ENCODE results near the gene DDX47. TPM values are rescaled to one million over a fixed set of nuclear protein-coding genes. Genes with fewer than 3 reads are reported as not detected.
A peak's percentile ranks its signal among the peaks of the same experiment; 100 is the strongest.
"Not testable (repeated sequence)": the region's sequence is repeated elsewhere in the genome, so short reads cannot be mapped to it uniquely, and the experiment has no call there.

DDX47 gene
- total RNA-seq, 1 donor from 2014 or later: 45.1 TPM

GRCh38 chr12:12871587-12872138 is 58.5 kb downstream of the DDX47 start:
- TF ChIP-seq, protein P1, sequence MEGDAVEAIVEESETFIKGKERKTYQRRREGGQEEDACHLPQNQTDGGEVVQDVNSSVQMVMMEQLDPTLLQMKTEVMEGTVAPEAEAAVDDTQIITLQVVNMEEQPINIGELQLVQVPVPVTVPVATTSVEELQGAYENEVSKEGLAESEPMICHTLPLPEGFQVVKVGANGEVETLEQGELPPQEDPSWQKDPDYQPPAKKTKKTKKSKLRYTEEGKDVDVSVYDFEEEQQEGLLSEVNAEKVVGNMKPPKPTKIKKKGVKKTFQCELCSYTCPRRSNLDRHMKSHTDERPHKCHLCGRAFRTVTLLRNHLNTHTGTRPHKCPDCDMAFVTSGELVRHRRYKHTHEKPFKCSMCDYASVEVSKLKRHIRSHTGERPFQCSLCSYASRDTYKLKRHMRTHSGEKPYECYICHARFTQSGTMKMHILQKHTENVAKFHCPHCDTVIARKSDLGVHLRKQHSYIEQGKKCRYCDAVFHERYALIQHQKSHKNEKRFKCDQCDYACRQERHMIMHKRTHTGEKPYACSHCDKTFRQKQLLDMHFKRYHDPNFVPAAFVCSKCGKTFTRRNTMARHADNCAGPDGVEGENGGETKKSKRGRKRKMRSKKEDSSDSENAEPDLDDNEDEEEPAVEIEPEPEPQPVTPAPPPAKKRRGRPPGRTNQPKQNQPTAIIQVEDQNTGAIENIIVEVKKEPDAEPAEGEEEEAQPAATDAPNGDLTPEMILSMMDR (IDR thresholded peaks at IDR 0.05): no peak
- Histone ChIP-seq H3K27me3 (ENCODE audit: low read depth) (no peaks in the 10 kb centered on the region), H3K4me3 (no peak overlapping the region), H3K9me3 (no peaks in the 10 kb centered on the region), H3K4me1 (no peaks in the 10 kb centered on the region), H3K27ac (peak overlapping the region; percentile 67), H3K36me3 (no peaks in the 10 kb centered on the region)
- ATAC-seq (no peak), DNase-seq (no peak)
- intact Hi-C loops (cut with DNase I): no loop called here

DNA sequence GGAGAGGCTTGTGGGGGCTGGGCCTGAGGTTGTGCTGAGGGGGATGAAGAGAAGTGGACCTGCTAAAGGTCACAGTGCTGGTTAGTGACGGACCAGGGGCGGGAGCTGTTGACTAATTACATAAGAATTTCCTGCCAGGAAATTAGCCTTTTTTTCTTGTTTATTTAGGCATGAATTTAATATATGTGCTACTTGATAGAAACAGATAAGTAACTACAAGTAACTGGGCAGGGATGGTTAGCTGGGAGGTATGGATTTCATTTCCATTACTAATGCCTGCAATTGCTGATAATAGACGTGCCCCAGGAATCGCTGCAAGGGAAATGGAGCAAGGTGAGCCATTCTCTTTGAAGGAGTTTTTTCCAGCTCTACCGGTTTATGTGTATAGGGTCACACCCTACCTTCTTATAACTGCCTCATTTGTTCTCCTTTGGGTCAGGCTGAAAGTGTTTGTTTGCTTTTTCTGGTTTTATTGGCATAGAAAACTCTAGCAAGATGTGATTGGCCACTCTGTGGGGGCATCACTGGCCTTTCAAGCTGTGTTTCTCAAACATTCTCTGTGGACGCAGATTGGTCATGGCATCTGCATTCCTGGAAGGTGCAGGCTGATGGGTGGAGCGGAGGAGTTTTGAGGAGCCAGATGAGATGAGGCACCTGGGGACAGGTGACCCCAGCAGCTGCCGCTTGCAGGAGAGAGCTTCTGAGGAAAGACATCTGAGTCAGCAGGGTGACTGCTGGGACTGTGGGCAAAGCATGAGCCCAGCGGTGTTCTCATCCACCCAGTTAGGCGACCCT is 59.2 kb downstream of the DDX47 start:
- no peaks in the 10 kb centered on the region for H3K4me1 ChIP-seq
- intact Hi-C loops (cut with DNase I): no loop called here
- H3K4me3 ChIP-seq: no peak overlapping the region
- peak; percentile 55 for DNase-seq
- H3K36me3 ChIP-seq: no peaks in the 10 kb centered on the region
- peak overlapping the region; percentile 67 for H3K27ac ChIP-seq
- no peaks in the 10 kb centered on the region for H3K9me3 ChIP-seq
- no peaks in the 10 kb centered on the region for H3K27me3 ChIP-seq (ENCODE audit: low read depth)
- peak; percentile 90 to 92 for ATAC-seq
- TF ChIP-seq, protein P1 (IDR thresholded peaks at IDR 0.05): no peak

- Histone ChIP-seq H3K9me3 (no peaks in the 10 kb centered on the region), H3K36me3 (no peaks in the 10 kb centered on the region), H3K4me1 (no peaks in the 10 kb centered on the region), H3K4me3 (no peak overlapping the region), H3K27ac (peak overlapping the region; percentile 67), H3K27me3 (ENCODE audit: low read depth) (no peaks in the 10 kb centered on the region)
- DNase-seq (no peak), ATAC-seq (peak in 1 of 2 donors; percentile 31)
- TF ChIP-seq, protein P1 (IDR thresholded peaks at IDR 0.05): no peak
- intact Hi-C loops (cut with DNase I): no loop called here
Observed at GRCh38 chr12:12872934-12873275, 59.8 kb downstream of the DDX47 start.

- no peak for ATAC-seq
- no peaks in the 10 kb centered on the region for H3K27me3 ChIP-seq (ENCODE audit: low read depth)
- H3K4me1 ChIP-seq: no peaks in the 10 kb centered on the region
- no peaks in the 10 kb centered on the region for H3K36me3 ChIP-seq
- DNase-seq: no peak
- no peaks in the 10 kb centered on the region for H3K9me3 ChIP-seq
- TF ChIP-seq, protein P1 (IDR thresholded peaks at IDR 0.05): no peak
- no peak overlapping the region for H3K27ac ChIP-seq
- intact Hi-C loops (cut with DNase I): no loop called here
- no peak overlapping the region for H3K4me3 ChIP-seq
Observed at GRCh38 chr12:12874029-12874428, 60.9 kb downstream of the DDX47 start.

DNA sequence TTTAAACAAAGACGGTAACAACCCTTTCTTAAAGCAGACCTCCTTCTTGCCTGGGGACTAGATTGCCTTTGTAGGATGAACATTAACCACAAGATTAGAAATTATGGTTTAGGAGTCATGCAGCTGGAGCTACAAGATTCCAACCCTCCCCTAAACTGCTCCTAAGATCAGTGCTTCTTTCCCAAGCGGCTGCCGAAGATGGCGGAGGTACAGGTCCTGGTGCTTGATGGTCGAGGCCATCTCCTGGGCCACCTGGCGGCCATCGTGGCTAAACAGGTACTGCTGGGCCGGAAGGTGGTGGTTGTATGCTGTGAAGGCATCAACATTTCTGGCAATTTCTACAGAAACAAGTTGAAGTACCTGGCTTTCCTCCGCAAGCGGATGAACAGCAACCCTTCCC is 62.2 kb downstream of the DDX47 start:
- ATAC-seq; H3K27me3 ChIP-seq (ENCODE audit: low read depth); intact Hi-C loops (cut with DNase I); H3K4me3 ChIP-seq; DNase-seq; H3K27ac ChIP-seq; H3K36me3 ChIP-seq; H3K9me3 ChIP-seq; H3K4me1 ChIP-seq: not testable (repeated sequence)

DNA sequence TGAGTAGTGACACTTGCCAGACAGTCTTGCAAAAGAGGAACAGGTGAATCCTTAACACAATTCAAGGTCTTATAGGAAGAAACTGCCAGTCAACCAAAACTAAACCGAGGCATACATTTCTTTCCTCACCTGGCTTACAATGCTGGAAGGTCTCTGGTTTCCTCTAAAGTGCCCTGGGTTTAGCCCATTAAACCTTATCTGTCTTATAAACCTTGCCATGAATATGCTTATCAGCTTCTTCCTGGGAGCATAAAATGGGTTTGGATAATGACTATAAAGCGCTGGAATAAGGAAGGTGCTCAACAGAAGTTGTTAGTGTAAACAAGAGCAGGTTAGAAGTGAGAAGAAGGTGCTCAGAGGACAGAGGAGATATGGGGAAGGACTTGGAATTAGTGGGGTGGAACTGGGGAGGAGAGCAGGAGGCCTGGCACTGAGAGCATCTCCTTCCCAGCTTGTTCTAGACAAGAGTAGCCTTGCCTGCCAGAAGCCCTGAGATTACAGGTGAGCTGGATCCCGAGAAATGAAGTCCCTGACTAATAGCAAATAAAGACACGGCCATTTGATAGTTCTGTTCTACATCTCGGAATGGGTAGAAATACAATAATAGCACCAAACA is 64.1 kb downstream of the DDX47 start:
- no peak overlapping the region for H3K4me3 ChIP-seq
- no peaks in the 10 kb centered on the region for H3K27me3 ChIP-seq (ENCODE audit: low read depth)
- H3K9me3 ChIP-seq: no peaks in the 10 kb centered on the region
- H3K4me1 ChIP-seq: no peaks in the 10 kb centered on the region
- intact Hi-C loops (cut with DNase I): no loop called here
- peak in 1 of 2 donors; percentile 28 for ATAC-seq
- H3K36me3 ChIP-seq: no peaks in the 10 kb centered on the region
- no peak overlapping the region for H3K27ac ChIP-seq
- TF ChIP-seq, protein P1 (IDR thresholded peaks at IDR 0.05): no peak
- DNase-seq: no peak

Measured in lower lobe of right lung (tissue), 2 donors.